Esophagus squamous epithelium (tissue), 5 donors: ENCODE results near the gene PCNT. TPM values are rescaled to one million over a fixed set of nuclear protein-coding genes. Genes with fewer than 3 reads are reported as not detected.

Experiments used
- DNase-seq: peaks from one replicate; lab custom pipeline; 2025; lab: John Stamatoyannopoulos, UW
- H3K27ac ChIP-seq, 4 donors: fragments of 200-600 bp; sonication (generic); one replicate each; pipeline ENCODE4 v1.5.1; 2016 to 2019; ENCODE audit warnings: mild to moderate bottlenecking in 1 of 4
- H3K27me3 ChIP-seq, 4 donors: fragments of 200-600 bp; sonication (generic); 1 replicate in 3 of 4; 2 replicates in 1 of 4; pipeline versions ENCODE4 v1.5.1 to v1.6.0; 2017 to 2021; ENCODE audit warnings: antibody characterized with exemption in 1 of 4
- H3K36me3 ChIP-seq, 3 donors: fragments of 200-600 bp; sonication (generic); one replicate each; pipeline ENCODE4 v1.5.1; 2016 to 2019
- H3K4me1 ChIP-seq, 3 donors: fragments of 200-600 bp; sonication (generic); one replicate each; pipeline ENCODE4 v1.5.1; 2017 to 2019
- H3K4me3 ChIP-seq, 4 donors: fragments of 200-600 bp; sonication (generic); 1 replicate in 3 of 4; 2 replicates in 1 of 4; pipeline ENCODE4 v1.5.1; 2016 to 2019; ENCODE audit warnings: mild to moderate bottlenecking in 2 of 4, moderate library complexity in 1 of 4
- H3K9me3 ChIP-seq, 3 donors: fragments of 200-600 bp; sonication (generic); one replicate each; pipeline ENCODE4 v1.5.1; 2016 to 2019
- POLR2A ChIP-seq, 4 donors: fragments of 450-650 bp; IDR thresholded peaks; one replicate each; pipeline ENCODE4 v1.6.1; 2017; ENCODE audit warnings: antibody characterized with exemption in 4 of 4, mild to moderate bottlenecking in 4 of 4, moderate library complexity in 3 of 4
- WGBS, 2 donors: methylation state at CpG; one replicate each; pipeline ENCODE4 v1.1.5; 2018; 5-methylcytosine and 5-hydroxymethylcytosine counted together
- intact Hi-C: fragments of 100-400 bp; cut with DNase I; formaldehyde crosslinking; loops from one replicate; pipeline ENCODE4 v1.15.0; 2022
- total RNA-seq, 4 donors: library from RNA; depleted of rRNA; stranded (reverse); fragments of >200 nt; gene quantifications; one replicate each; pipeline ENCODE4 v1.1.0, GENCODE V29; 2016
- TF ChIP-seq, protein P1 (sequence below), 6 experiments: fragments of 450-650 bp in 4 of 6; fragments of 200-600 bp in 2 of 6; sonication (generic) in 2 of 6; IDR thresholded peaks; one replicate each; pipeline ENCODE4 v1.5.1; 2016 to 2019; ENCODE audit warnings: antibody characterized with exemption in 6 of 6, mild to moderate bottlenecking in 4 of 6, moderate library complexity in 4 of 6
- donor health status: DM: yes; HTN: yes; CAD: no.

The PCNT gene
- total RNA-seq, 4 donors from 2014 or later = 26.8 to 38.7 (median 29.9) TPM

DNA sequence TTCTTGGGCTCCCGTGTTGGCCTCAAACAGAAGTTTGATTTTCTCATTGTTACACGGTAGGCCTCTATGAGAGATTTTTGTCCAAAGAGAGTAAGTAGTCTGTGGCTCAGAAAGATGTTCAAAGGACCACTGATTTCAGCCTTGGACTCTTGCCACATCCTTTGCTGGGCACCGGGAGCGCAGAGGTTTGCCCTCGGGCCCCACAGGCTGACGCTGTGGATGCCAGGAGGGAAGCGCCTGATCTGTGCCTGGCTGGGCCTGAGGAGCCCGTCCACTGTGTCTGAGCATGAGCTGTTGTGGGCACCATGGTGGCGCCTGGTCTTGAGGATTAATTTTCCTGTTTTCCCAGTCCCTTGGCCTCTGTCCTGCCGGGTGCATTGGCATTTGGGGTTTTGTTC lies 52.3 kb downstream of the PCNT start:
- Histone ChIP-seq H3K9me3 (no peaks in the 10 kb centered on the region), H3K27ac (no peak overlapping the region), H3K4me3 (no peak overlapping the region), H3K4me1 (peaks cover 0 to 17% (median 4%) of the 10 kb centered on the region in 3 donors), H3K27me3 (no peaks in the 10 kb centered on the region), H3K36me3 (peaks cover 0 to 60% (median 0%) of the 10 kb centered on the region in 3 donors)
- WGBS, 2 donors = 73 to 76% methylated on average over 10 of the region's 10 CpGs
- intact Hi-C loops = no loop called here
- DNase-seq = no peak
- TF ChIP-seq, protein P1, sequence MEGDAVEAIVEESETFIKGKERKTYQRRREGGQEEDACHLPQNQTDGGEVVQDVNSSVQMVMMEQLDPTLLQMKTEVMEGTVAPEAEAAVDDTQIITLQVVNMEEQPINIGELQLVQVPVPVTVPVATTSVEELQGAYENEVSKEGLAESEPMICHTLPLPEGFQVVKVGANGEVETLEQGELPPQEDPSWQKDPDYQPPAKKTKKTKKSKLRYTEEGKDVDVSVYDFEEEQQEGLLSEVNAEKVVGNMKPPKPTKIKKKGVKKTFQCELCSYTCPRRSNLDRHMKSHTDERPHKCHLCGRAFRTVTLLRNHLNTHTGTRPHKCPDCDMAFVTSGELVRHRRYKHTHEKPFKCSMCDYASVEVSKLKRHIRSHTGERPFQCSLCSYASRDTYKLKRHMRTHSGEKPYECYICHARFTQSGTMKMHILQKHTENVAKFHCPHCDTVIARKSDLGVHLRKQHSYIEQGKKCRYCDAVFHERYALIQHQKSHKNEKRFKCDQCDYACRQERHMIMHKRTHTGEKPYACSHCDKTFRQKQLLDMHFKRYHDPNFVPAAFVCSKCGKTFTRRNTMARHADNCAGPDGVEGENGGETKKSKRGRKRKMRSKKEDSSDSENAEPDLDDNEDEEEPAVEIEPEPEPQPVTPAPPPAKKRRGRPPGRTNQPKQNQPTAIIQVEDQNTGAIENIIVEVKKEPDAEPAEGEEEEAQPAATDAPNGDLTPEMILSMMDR (IDR thresholded peaks at IDR 0.05) = no peak
- TF ChIP-seq POLR2A (IDR thresholded peaks at IDR 0.05) = no peak

DNA sequence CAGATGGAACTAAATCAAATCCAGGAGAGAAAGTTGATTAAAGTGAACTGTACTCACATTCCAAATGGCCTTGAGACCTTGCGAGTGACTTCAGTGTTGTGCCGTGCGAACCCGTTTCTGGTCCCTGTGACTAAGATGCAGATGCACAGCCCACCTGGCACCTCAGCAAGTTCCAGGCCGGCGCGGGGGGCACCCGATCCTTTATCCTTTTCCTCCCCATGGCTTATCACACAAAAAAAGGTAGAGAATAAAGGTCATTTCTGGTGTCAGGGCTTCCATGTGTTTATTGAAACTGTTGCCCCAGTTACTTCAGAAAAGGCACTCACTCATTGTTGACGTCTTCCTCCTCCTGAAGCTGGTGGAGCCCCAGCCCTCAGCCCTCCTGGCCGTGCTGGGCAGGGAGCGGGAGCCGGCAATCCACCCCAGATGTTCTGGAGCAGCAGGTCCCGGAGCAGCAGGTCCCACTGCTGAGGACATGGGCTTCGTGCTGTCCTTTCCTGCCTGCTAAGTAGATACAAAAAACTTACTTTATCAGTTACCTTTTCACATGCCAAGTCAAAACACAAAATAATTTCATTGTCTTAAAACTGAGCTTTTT lies 53.0 kb downstream of the PCNT start:
- no peak overlapping the region for H3K4me3 ChIP-seq
- no peaks in the 10 kb centered on the region for H3K9me3 ChIP-seq
- H3K36me3 ChIP-seq = peaks cover 0 to 58% (median 3%) of the 10 kb centered on the region in 3 donors
- H3K27me3 ChIP-seq = no peaks in the 10 kb centered on the region
- TF ChIP-seq, protein P1 (IDR thresholded peaks at IDR 0.05) = no peak
- no peak for TF ChIP-seq POLR2A (IDR thresholded peaks at IDR 0.05)
- no peak overlapping the region for H3K27ac ChIP-seq
- peaks cover 0 to 17% (median 4%) of the 10 kb centered on the region in 3 donors for H3K4me1 ChIP-seq
- WGBS, 2 donors = 75 to 79% methylated on average over 10 to 13 of the region's 14 CpGs
- intact Hi-C loops = no loop called here
- DNase-seq = no peak

DNA sequence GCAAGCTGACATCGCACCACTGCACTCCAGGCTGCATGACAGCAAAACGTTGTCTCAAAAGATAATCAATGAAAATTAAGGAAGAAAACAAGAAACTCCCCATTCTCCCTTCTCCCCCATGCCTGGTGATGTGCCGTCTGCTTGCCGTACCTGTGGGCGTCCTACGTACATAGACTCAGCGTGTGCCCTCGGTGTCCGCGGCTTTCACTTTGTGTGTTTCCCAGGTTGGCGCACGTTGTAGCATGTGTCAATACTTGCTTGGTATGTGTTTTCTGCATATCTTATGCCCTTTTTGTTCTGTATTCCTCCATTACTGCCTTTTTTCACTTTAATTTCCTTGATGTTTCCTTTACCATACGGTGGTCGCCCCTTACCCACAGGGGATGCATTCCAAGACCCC lies 53.8 kb downstream of the PCNT start:
- peaks cover 0 to 17% (median 4%) of the 10 kb centered on the region in 3 donors for H3K4me1 ChIP-seq
- H3K9me3 ChIP-seq = peaks cover 0 to 2% (median 0%) of the 10 kb centered on the region in 3 donors
- H3K27me3 ChIP-seq = no peaks in the 10 kb centered on the region
- DNase-seq = no peak
- H3K27ac ChIP-seq = no peak overlapping the region
- no peak for TF ChIP-seq POLR2A (IDR thresholded peaks at IDR 0.05)
- TF ChIP-seq, protein P1 (IDR thresholded peaks at IDR 0.05) = no peak
- H3K4me3 ChIP-seq = peak overlapping the region in 2 of 4 donors; percentile 2 to 35
- WGBS, 2 donors = 47 to 62% methylated on average over 14 of the region's 14 CpGs
- peaks cover 0 to 61% (median 8%) of the 10 kb centered on the region in 3 donors for H3K36me3 ChIP-seq
- intact Hi-C loops = no loop called here

DNA sequence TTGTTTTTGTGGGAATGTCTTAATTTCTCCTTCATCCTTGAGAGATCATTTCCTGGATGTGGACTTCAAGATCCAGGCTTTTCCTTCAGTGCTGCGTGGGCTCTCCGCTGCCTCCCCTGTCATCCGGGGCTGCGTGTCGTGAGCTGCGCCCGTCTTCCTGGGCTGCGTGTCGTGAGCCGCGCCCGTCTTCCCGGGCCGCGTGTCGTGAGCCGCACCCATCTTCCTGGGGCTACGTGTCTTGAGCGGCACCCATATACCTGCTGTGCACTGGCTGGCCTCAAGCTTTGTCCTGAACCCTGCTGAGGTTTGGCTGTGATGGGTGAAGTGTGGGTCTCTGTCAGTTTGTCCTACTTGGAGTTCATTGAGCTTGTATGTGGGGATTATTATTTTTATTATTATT lies 55.1 kb downstream of the PCNT start:
- H3K4me1 ChIP-seq = peaks cover 0 to 17% (median 4%) of the 10 kb centered on the region in 3 donors
- no peaks in the 10 kb centered on the region for H3K27me3 ChIP-seq
- 71 to 80% methylated on average over 19 of the region's 19 CpGs for WGBS, 2 donors
- H3K27ac ChIP-seq = no peak overlapping the region
- no peak overlapping the region for H3K4me3 ChIP-seq
- H3K9me3 ChIP-seq = peaks cover 0 to 5% (median 0%) of the 10 kb centered on the region in 3 donors
- H3K36me3 ChIP-seq = peaks cover 0 to 66% (median 8%) of the 10 kb centered on the region in 3 donors
- intact Hi-C loops = no loop called here
- TF ChIP-seq POLR2A (IDR thresholded peaks at IDR 0.05) = no peak
- TF ChIP-seq, protein P1 (IDR thresholded peaks at IDR 0.05) = no peak
- DNase-seq = no peak

DNA sequence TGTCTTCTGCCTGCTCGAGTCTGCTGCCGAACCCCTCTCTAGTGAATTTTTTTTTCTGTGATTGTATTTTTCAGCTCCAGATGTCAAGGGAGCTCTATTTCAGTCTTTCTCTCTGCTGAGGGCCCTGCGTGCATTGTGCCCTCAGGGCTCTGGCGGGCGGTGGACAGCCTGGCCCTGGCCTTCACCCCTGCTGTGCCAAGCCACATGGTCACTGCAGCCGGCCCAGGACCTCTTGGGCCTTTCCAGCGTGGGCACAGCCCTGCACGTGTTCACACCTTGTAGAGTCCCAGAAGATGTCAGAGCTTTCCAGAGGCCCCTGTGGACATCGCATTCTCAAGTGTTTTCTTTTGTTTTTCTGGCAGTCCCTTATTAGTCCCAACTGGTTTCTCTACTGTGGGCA lies 55.7 kb downstream of the PCNT start:
- H3K27ac ChIP-seq = no peak overlapping the region
- DNase-seq = no peak
- peaks cover 0 to 17% (median 4%) of the 10 kb centered on the region in 3 donors for H3K4me1 ChIP-seq
- intact Hi-C loops = no loop called here
- no peak overlapping the region for H3K4me3 ChIP-seq
- 96 to 99% methylated on average over 5 of the region's 9 CpGs for WGBS, 2 donors
- H3K27me3 ChIP-seq = no peaks in the 10 kb centered on the region
- peaks cover 0 to 5% (median 0%) of the 10 kb centered on the region in 3 donors for H3K9me3 ChIP-seq
- H3K36me3 ChIP-seq = peaks cover 0 to 67% (median 8%) of the 10 kb centered on the region in 3 donors
- TF ChIP-seq POLR2A (IDR thresholded peaks at IDR 0.05) = no peak
- TF ChIP-seq, protein P1 (IDR thresholded peaks at IDR 0.05) = no peak
